ENCODE data around the gene PSMC4.

GRCh38 chr19:39927524-39928356, 43.2 kb upstream of the PSMC4 start:
- TF ChIP-seq POLR2A (IDR thresholded peaks at IDR 0.05; ENCODE audit: borderline replicate concordance, extremely low read depth, insufficient read depth, insufficient read length) = no peak
- TF ChIP-seq RAD21 (IDR thresholded peaks at IDR 0.05; ENCODE audit: low read depth) = no peak
- no peak for TF ChIP-seq POLR2AphosphoS5 (IDR thresholded peaks at IDR 0.05; ENCODE audit: low read depth, low read length)
- TF ChIP-seq SRF (IDR thresholded peaks at IDR 0.05; ENCODE audit: low read depth) = no peak
- TF ChIP-seq SIN3A (IDR thresholded peaks at IDR 0.05; ENCODE audit: low read depth) = no peak
- no peak for TF ChIP-seq CTCF (IDR thresholded peaks at IDR 0.05 in 2 of 3, conservative IDR thresholded peaks at IDR 0.05 in 1 of 3; ENCODE audit: borderline replicate concordance in 1 of 3, insufficient read depth in 1 of 3, low read depth in 2 of 3, low read length in 2 of 3)
- no peak for TF ChIP-seq ZFX (IDR thresholded peaks at IDR 0.05)
- TF ChIP-seq MAX (IDR thresholded peaks at IDR 0.05) = no peak
- TF ChIP-seq JUND (IDR thresholded peaks at IDR 0.05) = no peak
- TF ChIP-seq REST (IDR thresholded peaks at IDR 0.05; ENCODE audit: low read depth) = no peak

Data from HCT116 (cell line).